ENCODE measurements around the gene CAPRIN1.
A peak's percentile ranks its signal among the peaks of the same experiment; 100 is the strongest.
"Not testable (repeated sequence)": the region's sequence is repeated elsewhere in the genome, so short reads cannot be mapped to it uniquely, and the experiment has no call there.

The CAPRIN1 gene

DNA sequence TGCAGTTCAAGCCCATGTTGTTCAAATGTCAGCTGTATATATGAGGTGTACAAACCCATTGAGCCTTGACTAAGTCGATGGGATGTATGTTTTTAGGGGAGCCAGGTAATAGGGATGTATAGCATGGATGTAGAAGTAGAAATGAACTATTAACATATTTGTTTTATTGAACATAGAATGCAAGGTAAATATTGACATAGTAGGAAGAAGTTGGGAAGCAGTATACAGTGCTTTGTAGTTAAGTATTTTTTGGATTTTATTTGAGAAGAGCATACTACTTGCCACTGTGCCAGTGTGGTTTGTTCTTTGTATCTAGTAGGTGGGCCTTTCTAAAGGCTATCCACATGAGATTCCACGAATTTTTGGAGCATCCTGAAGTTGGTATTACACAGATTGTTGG, 33.1 kb downstream of the CAPRIN1 start:
- DNase-seq (ENCODE audit: low read depth in 2 of 2, low spot score in 1 of 2) = no peak

- DNase-seq (ENCODE audit: low read depth in 2 of 2, low spot score in 1 of 2) = no peak
Measured at GRCh38 chr11:34086554-34087283, 35.2 kb downstream of the CAPRIN1 start.

- DNase-seq (ENCODE audit: low read depth in 2 of 2, low spot score in 1 of 2) = no peak
Measured at GRCh38 chr11:34091825-34092224, 40.3 kb downstream of the CAPRIN1 start.

DNA sequence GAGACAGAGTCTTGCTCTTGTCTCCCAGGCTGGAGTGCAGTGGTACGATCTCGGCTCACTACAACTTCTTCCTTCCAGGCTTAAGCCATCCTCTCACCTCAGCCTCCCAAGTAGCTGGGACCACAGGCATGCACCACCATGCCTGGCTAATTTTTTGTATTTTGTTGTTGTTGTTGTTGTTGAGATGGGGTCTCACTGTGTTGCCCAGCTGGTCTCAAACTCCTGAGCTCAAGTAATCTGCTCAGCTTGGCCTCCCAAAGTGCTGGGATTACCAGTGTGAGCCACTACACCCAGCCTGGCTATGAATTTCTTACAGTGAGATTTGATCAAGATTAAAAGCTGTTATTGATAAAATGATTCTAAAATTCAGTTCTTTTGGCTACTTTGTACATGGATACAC, 43.4 kb downstream of the CAPRIN1 start:
- not testable (repeated sequence) for DNase-seq (ENCODE audit: low read depth in 2 of 2, low spot score in 1 of 2)

GRCh38 chr11:34098813-34099212, 47.3 kb downstream of the CAPRIN1 start:
- DNase-seq (ENCODE audit: low read depth in 2 of 2, low spot score in 1 of 2) = no peak

GRCh38 chr11:34104680-34105078, 53.1 kb downstream of the CAPRIN1 start:
- no peak for DNase-seq (ENCODE audit: low read depth in 2 of 2, low spot score in 1 of 2)

- DNase-seq (ENCODE audit: low read depth in 2 of 2, low spot score in 1 of 2) = peak; percentile 93 to 95
Measured at GRCh38 chr11:34105079-34105956, 53.8 kb downstream of the CAPRIN1 start, which contains the start of gene NAT10. TSS of gene NAT10 (plus strand) at chr11:34105629. CDS start at chr11:34108226, 2,597 bp downstream.

DNA sequence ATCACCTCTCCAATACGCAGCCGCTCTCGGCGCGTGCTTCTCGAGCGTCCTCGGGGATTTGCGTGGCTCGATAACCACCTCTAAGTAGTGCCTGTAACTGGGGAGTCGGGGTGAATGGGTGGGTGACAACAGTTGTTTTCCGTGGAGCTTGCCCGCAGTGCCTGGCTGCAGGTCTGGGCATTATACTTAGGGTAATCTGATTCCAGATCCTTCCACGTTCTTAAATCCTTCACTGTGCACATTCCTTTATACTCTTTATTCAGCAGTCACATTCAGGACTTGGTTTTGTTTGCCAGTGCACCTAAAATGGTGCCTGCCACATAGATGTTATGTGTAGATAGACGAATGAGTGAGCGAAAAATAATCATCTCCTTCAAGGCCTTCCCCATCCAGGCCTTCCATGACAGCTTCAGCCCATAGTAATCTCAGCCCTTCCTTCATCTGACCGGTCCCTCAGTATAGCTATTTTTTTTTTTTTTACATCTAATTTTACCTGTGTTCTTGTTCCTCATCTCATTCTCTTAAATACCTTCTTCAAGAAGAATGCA, 54.5 kb downstream of the CAPRIN1 start:
- DNase-seq (ENCODE audit: low read depth in 2 of 2, low spot score in 1 of 2) = peak in 1 of 2 donors; percentile 9

- DNase-seq (ENCODE audit: low read depth in 2 of 2, low spot score in 1 of 2) = no peak
Measured at GRCh38 chr11:34111722-34112270, 60.3 kb downstream of the CAPRIN1 start.

GRCh38 chr11:34114014-34114413, 62.5 kb downstream of the CAPRIN1 start:
- no peak for DNase-seq (ENCODE audit: low read depth in 2 of 2, low spot score in 1 of 2)

GRCh38 chr11:34114471-34114870, 62.9 kb downstream of the CAPRIN1 start:
- no peak for DNase-seq (ENCODE audit: low read depth in 2 of 2, low spot score in 1 of 2)

DNA sequence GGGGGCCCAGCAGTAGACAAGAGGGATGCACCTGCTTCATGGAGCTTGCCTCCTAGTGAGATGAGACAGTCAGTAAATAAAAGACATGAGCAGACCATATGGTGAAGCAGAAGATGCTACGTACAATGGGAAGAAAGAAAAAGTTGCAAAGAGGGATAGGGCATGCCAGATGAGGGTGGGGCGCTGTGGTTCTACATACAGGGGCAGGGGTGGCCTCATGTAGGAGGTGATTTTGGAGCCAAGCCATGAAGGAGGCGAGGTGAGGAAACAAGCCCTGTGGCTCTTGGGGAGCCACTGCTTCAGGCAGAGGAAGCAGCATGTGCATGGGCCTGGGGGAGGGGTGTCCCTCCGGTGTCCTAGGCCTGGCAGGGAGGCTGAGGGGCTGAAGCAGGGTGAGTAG, 69.1 kb downstream of the CAPRIN1 start:
- no peak for DNase-seq (ENCODE audit: low read depth in 2 of 2, low spot score in 1 of 2)

DNA sequence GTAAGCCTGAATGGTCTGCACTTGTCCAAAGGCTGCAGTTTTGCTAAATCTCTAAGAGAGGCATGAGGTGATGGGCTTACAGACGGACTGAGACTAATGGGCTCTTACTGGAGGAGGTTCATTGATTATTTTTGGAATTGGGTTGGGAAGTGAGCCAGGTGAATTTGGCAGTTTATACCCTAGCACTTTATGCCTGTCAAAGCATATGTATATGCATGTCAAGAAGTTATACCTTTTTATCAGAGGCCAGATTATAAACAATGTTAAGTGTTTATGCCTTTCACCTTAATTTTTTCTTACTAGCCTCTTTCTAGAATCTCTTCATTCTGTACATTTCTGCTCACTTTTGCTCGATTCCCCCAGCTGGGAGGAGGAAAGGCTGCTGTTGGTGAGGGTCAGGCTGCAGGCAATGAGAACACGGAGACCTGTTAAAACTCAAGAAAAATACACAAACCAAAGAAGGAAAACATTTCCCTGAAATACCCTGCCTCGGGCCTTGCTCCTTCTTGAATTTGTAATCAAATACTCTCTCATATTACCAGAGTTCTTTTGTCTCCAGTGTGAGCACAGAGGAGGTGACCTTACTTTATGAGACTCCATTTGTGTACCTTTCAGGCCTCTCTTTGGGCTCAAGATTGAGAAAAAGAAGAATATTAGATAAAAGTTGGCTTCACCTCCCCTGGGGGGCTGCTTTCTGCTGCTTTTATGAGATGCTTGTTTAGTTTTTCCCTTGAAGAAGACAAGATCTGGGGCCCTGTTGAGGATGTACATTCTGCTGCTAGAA, 73.5 kb downstream of the CAPRIN1 start:
- DNase-seq (ENCODE audit: low read depth in 2 of 2, low spot score in 1 of 2) = no peak

GRCh38 chr11:34126959-34127848, 75.7 kb downstream of the CAPRIN1 start:
- DNase-seq (ENCODE audit: low read depth in 2 of 2, low spot score in 1 of 2) = no peak

DNA sequence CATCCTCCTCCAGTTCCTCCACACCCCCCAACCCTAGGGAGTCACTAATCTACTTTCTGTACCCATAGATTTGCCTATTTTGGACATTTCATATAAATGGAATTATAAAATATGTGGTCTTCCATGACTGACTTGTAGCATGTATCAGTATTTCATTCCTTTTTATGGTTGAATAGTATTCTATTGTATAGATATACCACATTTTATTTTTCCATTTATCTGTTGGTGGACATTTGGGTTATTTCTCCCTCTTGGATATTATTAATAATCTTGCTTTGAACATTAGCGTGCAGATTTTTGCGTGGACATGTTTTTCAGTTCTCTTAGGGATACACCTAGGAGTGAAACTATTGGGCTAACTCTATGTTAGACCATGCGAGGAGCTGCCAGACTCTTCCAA, 77.3 kb downstream of the CAPRIN1 start:
- DNase-seq (ENCODE audit: low read depth in 2 of 2, low spot score in 1 of 2) = no peak

DNA sequence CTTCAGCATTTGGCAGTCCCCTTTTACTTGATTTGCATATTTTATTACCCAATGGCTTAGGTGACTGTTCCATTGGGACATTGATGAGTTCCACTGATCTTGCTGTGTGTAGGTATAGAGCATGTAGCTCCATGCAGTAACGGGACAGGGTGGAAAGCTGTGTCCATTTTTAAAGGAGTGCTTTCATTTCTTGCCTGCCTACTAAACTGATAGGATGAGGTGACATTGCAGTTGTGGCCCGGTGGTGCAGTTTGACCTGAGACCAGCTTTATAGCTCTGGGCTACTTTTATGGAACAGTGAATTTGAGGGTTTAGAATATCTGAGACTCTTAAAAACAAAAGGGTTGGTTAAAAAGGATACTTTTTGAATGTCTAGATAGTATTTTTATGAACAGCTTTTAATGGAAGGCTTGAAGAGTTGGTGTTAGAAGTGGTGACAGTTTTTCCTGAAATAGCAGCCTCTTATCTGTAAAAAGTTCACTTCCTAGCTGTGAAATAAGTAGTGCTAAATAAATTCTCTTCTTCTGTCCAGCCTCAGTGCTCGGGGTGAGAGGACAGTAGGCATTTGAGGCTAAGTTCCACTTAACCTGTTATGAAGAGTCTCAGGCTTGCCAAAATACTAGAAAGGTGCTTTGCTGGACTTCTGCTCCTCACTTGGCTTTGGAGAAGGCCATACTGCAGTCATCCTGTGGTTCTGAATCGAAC, 80.9 kb downstream of the CAPRIN1 start:
- DNase-seq (ENCODE audit: low read depth in 2 of 2, low spot score in 1 of 2) = no peak

GRCh38 chr11:34134765-34135164, 83.2 kb downstream of the CAPRIN1 start:
- no peak for DNase-seq (ENCODE audit: low read depth in 2 of 2, low spot score in 1 of 2)

GRCh38 chr11:34135439-34135838, 83.9 kb downstream of the CAPRIN1 start:
- no peak for DNase-seq (ENCODE audit: low read depth in 2 of 2, low spot score in 1 of 2)

DNA sequence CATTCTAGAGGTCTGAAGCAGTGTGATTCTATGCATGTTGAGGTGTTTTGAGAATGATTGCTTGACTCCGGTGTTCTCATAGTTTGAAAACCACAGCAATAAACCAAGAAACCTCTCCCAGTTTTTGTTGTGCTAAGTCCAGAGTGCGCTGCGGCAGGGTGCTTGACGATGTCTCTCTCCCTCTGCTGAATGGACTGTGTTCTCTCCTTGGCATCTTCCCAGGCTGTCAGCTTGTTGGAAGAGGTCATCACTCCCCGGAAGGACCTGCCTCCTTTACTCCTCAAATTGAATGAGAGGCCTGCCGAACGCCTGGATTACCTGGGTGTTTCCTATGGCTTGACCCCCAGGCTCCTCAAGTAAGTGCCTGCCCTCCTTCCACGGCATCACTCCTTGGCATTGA, 84.9 kb downstream of the CAPRIN1 start:
- DNase-seq (ENCODE audit: low read depth in 2 of 2, low spot score in 1 of 2) = no peak

All from stimulated activated CD8-positive, alpha-beta memory T cell treated with anti-CD3 and anti-CD28 coated beads, Interleukin-4, amount 100 ng/mL, for 4 hours (primary cell).